Left hindlimb (tissue), 1 donor: ENCODE results near the gene TJAP1.
A peak's percentile ranks its signal among the peaks of the same experiment; 100 is the strongest.
"Not testable (repeated sequence)": the region's sequence is repeated elsewhere in the genome, so short reads cannot be mapped to it uniquely, and the experiment has no call there.

Experiments
- DNase-seq: peaks from one replicate; pipeline ENCODE4 v3.0.0-alpha.2; 2018

TJAP1 gene

GRCh38 chr6:43488667-43489276 is 11.4 kb downstream of the TJAP1 start:
- DNase-seq: no peak

GRCh38 chr6:43489277-43490072 is 12.1 kb downstream of the TJAP1 start:
- DNase-seq: peak; percentile 70

- no peak for DNase-seq
Observed at GRCh38 chr6:43490523-43490939, 13.2 kb downstream of the TJAP1 start.

- DNase-seq: peak; percentile 80
Observed at GRCh38 chr6:43491750-43492661, 14.6 kb downstream of the TJAP1 start.

- DNase-seq: no peak
Observed at GRCh38 chr6:43492673-43493072, 15.3 kb downstream of the TJAP1 start.

- no peak for DNase-seq
Observed at GRCh38 chr6:43493230-43493629, 15.9 kb downstream of the TJAP1 start.

GRCh38 chr6:43493833-43494232 is 16.5 kb downstream of the TJAP1 start:
- no peak for DNase-seq

GRCh38 chr6:43494321-43494720 is 17.0 kb downstream of the TJAP1 start:
- DNase-seq: no peak

GRCh38 chr6:43494766-43495165 is 17.4 kb downstream of the TJAP1 start:
- no peak for DNase-seq

GRCh38 chr6:43495409-43495941 is 18.1 kb downstream of the TJAP1 start:
- no peak for DNase-seq

GRCh38 chr6:43496370-43497128 is 19.2 kb downstream of the TJAP1 start:
- no peak for DNase-seq

- DNase-seq: no peak
Observed at GRCh38 chr6:43497129-43497396, 19.7 kb downstream of the TJAP1 start.

GRCh38 chr6:43497689-43498088 is 20.3 kb downstream of the TJAP1 start:
- DNase-seq: no peak

GRCh38 chr6:43498291-43498690 is 20.9 kb downstream of the TJAP1 start:
- DNase-seq: not testable (repeated sequence)

- DNase-seq: no peak
Observed at GRCh38 chr6:43499028-43499815, 21.9 kb downstream of the TJAP1 start.

- no peak for DNase-seq
Observed at GRCh38 chr6:43500921-43501320, 23.6 kb downstream of the TJAP1 start.

GRCh38 chr6:43502666-43503065 is 25.3 kb downstream of the TJAP1 start:
- DNase-seq: no peak

- no peak for DNase-seq
Observed at GRCh38 chr6:43503443-43503842, 26.1 kb downstream of the TJAP1 start.

GRCh38 chr6:43504756-43505593 is 27.6 kb downstream of the TJAP1 start:
- DNase-seq: no peak

GRCh38 chr6:43505718-43506117 is 28.3 kb downstream of the TJAP1 start:
- no peak for DNase-seq

- DNase-seq: no peak
Observed at GRCh38 chr6:43506171-43506570, 28.8 kb downstream of the TJAP1 start.
